Measurements from ENCODE around the gene TMEM163.

TMEM163 gene

GRCh38 chr2:134452042-134452733 lies 266.6 kb downstream of the TMEM163 start:
- no peak for DNase-seq

GRCh38 chr2:134451347-134451630 lies 267.5 kb downstream of the TMEM163 start:
- no peak for DNase-seq

- DNase-seq, result no peak
Observed at GRCh38 chr2:134449751-134450513, 268.9 kb downstream of the TMEM163 start.

GRCh38 chr2:134449157-134449556 lies 269.6 kb downstream of the TMEM163 start:
- no peak for DNase-seq

GRCh38 chr2:134448650-134449049 lies 270.1 kb downstream of the TMEM163 start:
- DNase-seq, result no peak

GRCh38 chr2:134447669-134448068 lies 271.1 kb downstream of the TMEM163 start:
- DNase-seq, result no peak

GRCh38 chr2:134446383-134447017 lies 272.3 kb downstream of the TMEM163 start:
- DNase-seq, result no peak

GRCh38 chr2:134445985-134446382 lies 272.8 kb downstream of the TMEM163 start:
- no peak for DNase-seq

- no peak for DNase-seq
Observed at GRCh38 chr2:134445116-134445515, 273.7 kb downstream of the TMEM163 start.

- no peak for DNase-seq
Observed at GRCh38 chr2:134443814-134444480, 274.9 kb downstream of the TMEM163 start.

- no peak for DNase-seq
Observed at GRCh38 chr2:134441153-134441863, 277.5 kb downstream of the TMEM163 start.

GRCh38 chr2:134440336-134440909 lies 278.4 kb downstream of the TMEM163 start:
- DNase-seq, result no peak

GRCh38 chr2:134438371-134438770 lies 280.4 kb downstream of the TMEM163 start:
- no peak for DNase-seq

GRCh38 chr2:134436706-134437105 lies 282.1 kb downstream of the TMEM163 start:
- DNase-seq, result no peak

- DNase-seq, result no peak
Observed at GRCh38 chr2:134435936-134436335, 282.9 kb downstream of the TMEM163 start.

GRCh38 chr2:134435505-134435904 lies 283.3 kb downstream of the TMEM163 start:
- no peak for DNase-seq

- DNase-seq, result no peak
Observed at GRCh38 chr2:134433979-134434378, 284.8 kb downstream of the TMEM163 start.

- no peak for DNase-seq
Observed at GRCh38 chr2:134433469-134433868, 285.3 kb downstream of the TMEM163 start.

- DNase-seq, result no peak
Observed at GRCh38 chr2:134432435-134432883, 286.3 kb downstream of the TMEM163 start.

- no peak for DNase-seq
Observed at GRCh38 chr2:134431838-134432434, 286.9 kb downstream of the TMEM163 start.

GRCh38 chr2:134429886-134430285 lies 288.9 kb downstream of the TMEM163 start:
- DNase-seq, result no peak

GRCh38 chr2:134426721-134427120 lies 292.1 kb downstream of the TMEM163 start:
- no peak for DNase-seq

Data from suppressor macrophage treated with lipopolysaccharide for 4 hours (primary cell).